ENCODE data around the gene GLYATL2.

GLYATL2 gene

DNA sequence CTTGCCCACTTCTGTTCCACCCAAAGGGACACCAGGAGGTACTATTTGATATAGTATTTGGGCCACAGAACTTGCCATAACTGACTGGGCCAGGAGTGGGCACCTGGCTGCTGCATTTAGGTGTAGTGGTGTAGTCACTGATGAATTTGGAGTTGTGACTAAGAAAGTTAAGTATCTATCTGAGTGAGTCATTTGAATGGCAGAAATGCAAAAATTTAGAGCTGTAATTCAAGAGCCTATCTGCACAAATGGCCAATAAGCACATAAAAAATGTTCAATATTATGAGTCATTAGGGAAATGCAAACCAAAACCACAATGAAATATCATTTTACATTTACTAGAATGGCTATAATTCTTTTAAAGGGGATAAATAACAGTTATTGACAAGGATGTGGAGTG, 14.7 kb downstream of the GLYATL2 start:
- H3K9me3 ChIP-seq (ENCODE audit: severe bottlenecking) = no peaks in the 10 kb centered on the region
- DNase-seq = no peak
- TF ChIP-seq, protein P1, sequence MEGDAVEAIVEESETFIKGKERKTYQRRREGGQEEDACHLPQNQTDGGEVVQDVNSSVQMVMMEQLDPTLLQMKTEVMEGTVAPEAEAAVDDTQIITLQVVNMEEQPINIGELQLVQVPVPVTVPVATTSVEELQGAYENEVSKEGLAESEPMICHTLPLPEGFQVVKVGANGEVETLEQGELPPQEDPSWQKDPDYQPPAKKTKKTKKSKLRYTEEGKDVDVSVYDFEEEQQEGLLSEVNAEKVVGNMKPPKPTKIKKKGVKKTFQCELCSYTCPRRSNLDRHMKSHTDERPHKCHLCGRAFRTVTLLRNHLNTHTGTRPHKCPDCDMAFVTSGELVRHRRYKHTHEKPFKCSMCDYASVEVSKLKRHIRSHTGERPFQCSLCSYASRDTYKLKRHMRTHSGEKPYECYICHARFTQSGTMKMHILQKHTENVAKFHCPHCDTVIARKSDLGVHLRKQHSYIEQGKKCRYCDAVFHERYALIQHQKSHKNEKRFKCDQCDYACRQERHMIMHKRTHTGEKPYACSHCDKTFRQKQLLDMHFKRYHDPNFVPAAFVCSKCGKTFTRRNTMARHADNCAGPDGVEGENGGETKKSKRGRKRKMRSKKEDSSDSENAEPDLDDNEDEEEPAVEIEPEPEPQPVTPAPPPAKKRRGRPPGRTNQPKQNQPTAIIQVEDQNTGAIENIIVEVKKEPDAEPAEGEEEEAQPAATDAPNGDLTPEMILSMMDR (IDR thresholded peaks at IDR 0.05; ENCODE audit: low read depth, low read length) = no peak
- no peak overlapping the region for H3K4me3 ChIP-seq (ENCODE audit: low read depth, low read length)
- no peak overlapping the region for H3K27ac ChIP-seq
- H3K36me3 ChIP-seq = no peaks in the 10 kb centered on the region
- peaks cover 37% of the 10 kb centered on the region for H3K27me3 ChIP-seq (ENCODE audit: insufficient read depth, low read depth, severe bottlenecking)

DNA sequence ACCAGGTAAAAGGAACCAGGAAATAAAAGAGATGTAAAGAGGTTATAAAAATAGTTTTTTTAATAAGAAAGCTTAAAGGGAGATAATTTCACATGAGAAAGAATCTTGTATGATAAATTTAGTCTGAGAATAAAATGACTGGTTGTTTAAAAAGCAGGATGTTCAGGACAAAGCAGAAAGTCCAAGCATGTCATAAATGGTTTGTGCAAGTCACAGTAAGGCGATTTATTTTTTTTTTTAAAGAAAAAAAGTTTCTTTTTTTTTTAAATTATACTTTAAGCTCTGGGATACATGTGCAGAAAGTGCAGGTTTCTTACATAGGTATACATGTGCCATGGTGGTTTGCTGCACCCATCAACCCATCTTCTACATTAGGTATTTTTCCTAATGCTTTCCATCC, 30.8 kb downstream of the GLYATL2 start:
- TF ChIP-seq, protein P1 (IDR thresholded peaks at IDR 0.05; ENCODE audit: low read depth, low read length) = no peak
- Histone ChIP-seq H3K36me3 (no peaks in the 10 kb centered on the region), H3K27me3 (ENCODE audit: insufficient read depth, low read depth, severe bottlenecking) (no peaks in the 10 kb centered on the region), H3K9me3 (ENCODE audit: severe bottlenecking) (peaks cover 10% of the 10 kb centered on the region), H3K4me3 (ENCODE audit: low read depth, low read length) (no peak overlapping the region), H3K27ac (no peak overlapping the region)
- DNase-seq = no peak

DNA sequence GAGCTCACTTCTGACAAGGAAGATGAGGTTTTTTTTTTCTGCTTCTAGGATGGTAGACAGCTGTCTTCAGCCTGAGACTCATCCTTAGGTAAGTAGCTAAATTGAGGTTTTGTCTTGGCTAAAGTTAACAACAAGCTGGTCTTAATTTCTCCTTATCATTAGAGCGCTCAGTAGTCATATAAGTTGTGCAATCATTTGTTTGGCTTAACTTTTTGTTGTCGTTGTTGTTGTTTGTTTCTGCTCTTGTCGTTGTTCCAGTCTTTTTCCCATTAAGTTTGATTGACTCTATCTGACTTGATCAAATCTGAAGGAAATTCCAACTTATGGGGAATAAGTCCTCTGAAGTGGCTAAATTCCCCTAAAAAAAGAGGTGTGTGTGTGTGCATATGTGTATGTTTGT, 33.0 kb downstream of the GLYATL2 start:
- no peaks in the 10 kb centered on the region for H3K27me3 ChIP-seq (ENCODE audit: insufficient read depth, low read depth, severe bottlenecking)
- no peaks in the 10 kb centered on the region for H3K36me3 ChIP-seq
- H3K27ac ChIP-seq = no peak overlapping the region
- no peak for DNase-seq
- TF ChIP-seq, protein P1 (IDR thresholded peaks at IDR 0.05; ENCODE audit: low read depth, low read length) = no peak
- peaks cover 10% of the 10 kb centered on the region for H3K9me3 ChIP-seq (ENCODE audit: severe bottlenecking)
- no peak overlapping the region for H3K4me3 ChIP-seq (ENCODE audit: low read depth, low read length)

DNA sequence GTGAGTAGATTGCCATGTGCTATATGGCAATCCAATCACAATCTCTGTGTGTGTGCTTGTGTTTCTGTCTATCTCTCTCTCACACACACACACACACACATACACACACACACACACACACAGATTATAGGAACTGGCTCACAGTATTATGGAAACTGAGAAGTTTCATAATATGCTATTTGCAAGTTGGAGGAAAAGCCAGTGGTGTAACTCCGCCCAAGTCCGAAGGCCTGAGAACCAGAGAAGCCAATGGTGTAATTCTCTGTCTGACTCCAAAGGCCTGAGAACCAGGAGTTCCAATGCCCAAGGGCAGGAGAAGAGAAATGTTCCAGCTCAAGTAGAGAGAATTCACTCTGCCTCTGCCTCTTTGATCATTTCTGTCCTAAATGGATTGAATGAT, 37.2 kb downstream of the GLYATL2 start:
- DNase-seq = no peak
- Histone ChIP-seq H3K27ac (no peak overlapping the region), H3K9me3 (ENCODE audit: severe bottlenecking) (no peaks in the 10 kb centered on the region), H3K4me3 (ENCODE audit: low read depth, low read length) (no peak overlapping the region), H3K36me3 (no peaks in the 10 kb centered on the region), H3K27me3 (ENCODE audit: insufficient read depth, low read depth, severe bottlenecking) (peaks cover 4% of the 10 kb centered on the region)
- TF ChIP-seq, protein P1 (IDR thresholded peaks at IDR 0.05; ENCODE audit: low read depth, low read length) = no peak

DNA sequence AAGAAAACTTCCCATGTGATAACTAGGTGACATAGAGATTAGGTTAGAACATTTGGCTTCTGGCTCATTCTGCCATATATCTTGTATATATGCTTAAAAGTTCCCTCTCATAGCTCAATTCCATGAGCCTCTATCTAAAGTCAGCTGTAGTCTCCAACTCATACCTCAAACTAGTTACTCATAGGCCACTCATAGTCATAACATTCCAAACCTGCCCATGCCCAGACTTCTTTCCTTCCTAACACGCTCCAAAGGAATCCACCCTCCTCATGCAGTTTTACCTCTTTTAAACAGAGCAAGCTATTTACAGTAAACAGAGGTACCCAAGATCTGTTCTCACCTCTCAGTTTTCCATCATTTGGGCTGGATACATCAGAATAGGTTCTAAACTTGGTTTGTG, 39.4 kb downstream of the GLYATL2 start:
- Histone ChIP-seq H3K27me3 (ENCODE audit: insufficient read depth, low read depth, severe bottlenecking) (peaks cover 15% of the 10 kb centered on the region), H3K9me3 (ENCODE audit: severe bottlenecking) (no peaks in the 10 kb centered on the region), H3K36me3 (no peaks in the 10 kb centered on the region), H3K27ac (no peak overlapping the region), H3K4me3 (ENCODE audit: low read depth, low read length) (no peak overlapping the region)
- no peak for DNase-seq
- TF ChIP-seq, protein P1 (IDR thresholded peaks at IDR 0.05; ENCODE audit: low read depth, low read length) = no peak

DNA sequence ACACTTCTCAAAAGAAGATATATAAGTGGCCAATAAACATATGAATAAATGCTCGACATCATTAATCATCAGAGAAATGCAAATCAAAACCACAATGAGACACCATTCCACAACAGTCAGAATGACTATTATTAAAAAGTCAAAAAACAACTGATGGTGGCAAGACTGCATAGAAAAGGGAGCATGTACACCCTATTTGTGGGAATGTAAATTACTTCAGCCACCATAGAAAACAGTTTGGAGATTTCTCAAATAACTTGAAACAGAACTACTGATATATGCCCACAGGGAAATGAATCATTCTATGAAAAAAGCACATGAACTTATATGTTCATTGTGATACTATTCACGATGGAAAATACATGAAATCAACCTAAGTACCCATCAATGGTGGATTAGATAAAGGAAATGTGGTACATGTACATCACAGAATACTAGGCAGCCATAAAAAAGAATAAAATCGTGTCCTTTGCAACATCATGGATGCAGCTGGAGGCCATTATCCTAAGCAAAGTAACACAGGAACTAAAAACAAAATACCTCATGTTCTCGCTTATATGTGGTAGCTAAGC, 42.4 kb downstream of the GLYATL2 start:
- H3K27ac ChIP-seq = no peak overlapping the region
- no peak for DNase-seq
- no peaks in the 10 kb centered on the region for H3K9me3 ChIP-seq (ENCODE audit: severe bottlenecking)
- H3K27me3 ChIP-seq (ENCODE audit: insufficient read depth, low read depth, severe bottlenecking) = peaks cover 19% of the 10 kb centered on the region
- H3K4me3 ChIP-seq (ENCODE audit: low read depth, low read length) = no peak overlapping the region
- no peaks in the 10 kb centered on the region for H3K36me3 ChIP-seq
- TF ChIP-seq, protein P1 (IDR thresholded peaks at IDR 0.05; ENCODE audit: low read depth, low read length) = no peak
